KMS-11 (cell line): ENCODE results near the gene PLXNA1.

Experiments
- H2AFZ ChIP-seq: fragments of 200-600 bp; sonication (generic); 2 replicates; pipeline ENCODE4 v1.6.1; 2016; ENCODE audit warnings: antibody characterized with exemption, mixed run types, low read depth
- H3K27ac ChIP-seq: fragments of 200-600 bp; sonication (generic); 2 replicates; pipeline ENCODE4 v1.6.1; 2016; ENCODE audit warnings: mild to moderate bottlenecking, mixed run types
- H3K27me3 ChIP-seq: fragments of 200-600 bp; sonication (generic); 2 replicates; pipeline ENCODE4 v1.6.1; 2017; ENCODE audit warnings: mild to moderate bottlenecking, low read depth, mixed run types, moderate library complexity; ENCODE audit not compliant: insufficient read depth
- H3K36me3 ChIP-seq: fragments of 200-600 bp; sonication (generic); 2 replicates; pipeline ENCODE4 v1.6.1; 2017; ENCODE audit warnings: mild to moderate bottlenecking, mixed run types; ENCODE audit not compliant: insufficient read depth
- H3K4me1 ChIP-seq: fragments of 200-600 bp; sonication (generic); 2 replicates; pipeline ENCODE4 v1.6.1; 2016; ENCODE audit warnings: mild to moderate bottlenecking, low read depth, mixed run types; ENCODE audit not compliant: poor library complexity, severe bottlenecking
- H3K4me2 ChIP-seq: fragments of 200-600 bp; sonication (generic); 2 replicates; pipeline ENCODE4 v1.7.0; 2016; ENCODE audit warnings: mild to moderate bottlenecking, mixed run types
- H3K4me3 ChIP-seq: fragments of 200-600 bp; sonication (generic); IDR thresholded peaks from 2 replicates; pipeline ENCODE4 v1.6.1; 2017; ENCODE audit warnings: low read depth, low read length, mixed read lengths; ENCODE audit not compliant: insufficient read depth
- H3K79me2 ChIP-seq: fragments of 200-600 bp; sonication (generic); 2 replicates; pipeline ENCODE4 v1.6.1; 2016; ENCODE audit warnings: low read depth, mixed run types; ENCODE audit not compliant: insufficient read depth
- H3K9ac ChIP-seq: fragments of 200-600 bp; sonication (generic); 2 replicates; pipeline ENCODE4 v1.6.1; 2016; ENCODE audit warnings: mild to moderate bottlenecking, mixed run types
- H4K20me1 ChIP-seq: fragments of 200-600 bp; sonication (generic); 2 replicates; pipeline ENCODE4 v1.6.1; 2016; ENCODE audit warnings: mild to moderate bottlenecking, mixed run types; ENCODE audit not compliant: insufficient read depth
- CTCF ChIP-seq: fragments of 200-600 bp; sonication (generic); conservative IDR thresholded peaks from 2 replicates; pipeline ENCODE4 v1.6.1; 2017; ENCODE audit warnings: low read depth, mild to moderate bottlenecking, antibody characterized with exemption, low read length, moderate library complexity, mixed read lengths

Gene PLXNA1

GRCh38 chr3:126936853-126937425, 46.0 kb upstream of the PLXNA1 start:
- Histone ChIP-seq H3K36me3 (no peaks in the 10 kb centered on the region), H3K79me2 (no peaks in the 10 kb centered on the region), H3K4me2 (no peak overlapping the region), H3K9ac (no peak overlapping the region), H3K27ac (no peak overlapping the region), H2AFZ (no peak overlapping the region), H4K20me1 (no peaks in the 10 kb centered on the region), H3K4me3 (no peak overlapping the region), H3K4me1 (peaks cover 6% of the 10 kb centered on the region), H3K27me3 (no peaks in the 10 kb centered on the region)
- no peak for TF ChIP-seq CTCF

GRCh38 chr3:126937533-126937932, 45.4 kb upstream of the PLXNA1 start:
- Histone ChIP-seq H3K9ac (no peak overlapping the region), H4K20me1 (no peaks in the 10 kb centered on the region), H2AFZ (no peak overlapping the region), H3K27ac (no peak overlapping the region), H3K79me2 (no peaks in the 10 kb centered on the region), H3K27me3 (no peaks in the 10 kb centered on the region), H3K36me3 (no peaks in the 10 kb centered on the region), H3K4me2 (no peak overlapping the region), H3K4me3 (no peak overlapping the region), H3K4me1 (peaks cover 6% of the 10 kb centered on the region)
- no peak for TF ChIP-seq CTCF

- Histone ChIP-seq H3K27me3 (no peaks in the 10 kb centered on the region), H3K9ac (no peak overlapping the region), H3K36me3 (no peaks in the 10 kb centered on the region), H3K4me2 (no peak overlapping the region), H4K20me1 (no peaks in the 10 kb centered on the region), H2AFZ (no peak overlapping the region), H3K79me2 (no peaks in the 10 kb centered on the region), H3K27ac (no peak overlapping the region), H3K4me1 (peaks cover 6% of the 10 kb centered on the region), H3K4me3 (no peak overlapping the region)
- no peak for TF ChIP-seq CTCF
Measured at GRCh38 chr3:126937973-126938372, 44.9 kb upstream of the PLXNA1 start.

GRCh38 chr3:126938520-126939337, 44.2 kb upstream of the PLXNA1 start:
- no peaks in the 10 kb centered on the region for H4K20me1 ChIP-seq
- no peak overlapping the region for H2AFZ ChIP-seq
- H3K4me2 ChIP-seq = no peak overlapping the region
- TF ChIP-seq CTCF = no peak
- no peak overlapping the region for H3K27ac ChIP-seq
- H3K79me2 ChIP-seq = no peaks in the 10 kb centered on the region
- H3K27me3 ChIP-seq = no peaks in the 10 kb centered on the region
- H3K4me3 ChIP-seq = no peak overlapping the region
- peaks cover 6% of the 10 kb centered on the region for H3K4me1 ChIP-seq
- no peaks in the 10 kb centered on the region for H3K36me3 ChIP-seq
- H3K9ac ChIP-seq = no peak overlapping the region
